H54 (cell line): ENCODE results near the gene SLC34A3.
A peak's percentile ranks its signal among the peaks of the same experiment; 100 is the strongest.

ENCODE experiments used
- DNase-seq: peaks from one replicate; pipeline ENCODE4 v3.0.0; 2011; ENCODE audit warnings: low spot score, mixed read lengths; ENCODE audit not compliant: insufficient read length
- FAIRE-seq: peaks from 3 replicates; lab custom pipeline; 2011; peaks lifted over from hg19 to GRCh38; lab: Jason Lieb, UNC
- POLR2A ChIP-seq: IDR thresholded peaks from 2 replicates; pipeline ENCODE4 v1.6.1; 2011; ENCODE audit warnings: low read depth, mild to moderate bottlenecking, low read length

The SLC34A3 gene

DNA sequence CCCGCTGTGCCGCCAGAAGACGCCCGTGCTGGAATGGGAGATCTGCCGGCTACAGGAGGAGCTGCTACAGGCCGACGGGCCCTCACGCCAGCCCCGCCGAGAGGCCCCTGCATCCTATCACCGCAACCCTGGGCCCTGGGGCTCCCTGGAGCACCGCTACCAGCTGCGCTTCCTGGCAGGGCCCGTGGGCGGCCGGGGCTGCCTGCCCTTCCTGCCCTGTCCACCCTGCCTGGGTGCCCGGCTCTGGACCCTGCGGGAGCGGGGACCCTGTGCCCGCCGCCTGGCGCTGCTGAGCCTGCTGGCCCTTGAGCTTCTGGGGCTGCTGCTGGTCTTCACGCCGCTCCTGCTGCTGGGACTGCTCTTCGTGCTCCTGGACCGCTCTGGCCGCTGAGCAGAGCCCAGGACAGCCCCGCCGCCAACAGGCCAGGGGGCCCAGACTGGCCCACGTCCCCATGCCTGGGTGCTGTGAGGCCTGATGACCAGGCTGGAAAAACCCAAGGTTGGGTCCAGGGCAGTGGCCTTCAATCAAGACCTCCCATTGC is 12.4 kb upstream of the SLC34A3 start:
- DNase-seq (no peak), FAIRE-seq (no peak)
- no peak for TF ChIP-seq POLR2A

- FAIRE-seq (peak; percentile 97), DNase-seq (peak; percentile 99)
- no peak for TF ChIP-seq POLR2A
Observed at GRCh38 chr9:137218754-137219271, 11.9 kb upstream of the SLC34A3 start.

GRCh38 chr9:137219757-137220316 is 10.9 kb upstream of the SLC34A3 start:
- no peak for TF ChIP-seq POLR2A
- DNase-seq (no peak), FAIRE-seq (no peak)

- DNase-seq = no peak
- no peak for FAIRE-seq
- TF ChIP-seq POLR2A = no peak
Observed at GRCh38 chr9:137220317-137221094, 10.2 kb upstream of the SLC34A3 start.

- FAIRE-seq = no peak
- DNase-seq = no peak
- TF ChIP-seq POLR2A = no peak
Observed at GRCh38 chr9:137221095-137221505, 9.6 kb upstream of the SLC34A3 start.

GRCh38 chr9:137221506-137222111 is 9.1 kb upstream of the SLC34A3 start:
- DNase-seq = no peak
- FAIRE-seq = no peak
- no peak for TF ChIP-seq POLR2A

DNA sequence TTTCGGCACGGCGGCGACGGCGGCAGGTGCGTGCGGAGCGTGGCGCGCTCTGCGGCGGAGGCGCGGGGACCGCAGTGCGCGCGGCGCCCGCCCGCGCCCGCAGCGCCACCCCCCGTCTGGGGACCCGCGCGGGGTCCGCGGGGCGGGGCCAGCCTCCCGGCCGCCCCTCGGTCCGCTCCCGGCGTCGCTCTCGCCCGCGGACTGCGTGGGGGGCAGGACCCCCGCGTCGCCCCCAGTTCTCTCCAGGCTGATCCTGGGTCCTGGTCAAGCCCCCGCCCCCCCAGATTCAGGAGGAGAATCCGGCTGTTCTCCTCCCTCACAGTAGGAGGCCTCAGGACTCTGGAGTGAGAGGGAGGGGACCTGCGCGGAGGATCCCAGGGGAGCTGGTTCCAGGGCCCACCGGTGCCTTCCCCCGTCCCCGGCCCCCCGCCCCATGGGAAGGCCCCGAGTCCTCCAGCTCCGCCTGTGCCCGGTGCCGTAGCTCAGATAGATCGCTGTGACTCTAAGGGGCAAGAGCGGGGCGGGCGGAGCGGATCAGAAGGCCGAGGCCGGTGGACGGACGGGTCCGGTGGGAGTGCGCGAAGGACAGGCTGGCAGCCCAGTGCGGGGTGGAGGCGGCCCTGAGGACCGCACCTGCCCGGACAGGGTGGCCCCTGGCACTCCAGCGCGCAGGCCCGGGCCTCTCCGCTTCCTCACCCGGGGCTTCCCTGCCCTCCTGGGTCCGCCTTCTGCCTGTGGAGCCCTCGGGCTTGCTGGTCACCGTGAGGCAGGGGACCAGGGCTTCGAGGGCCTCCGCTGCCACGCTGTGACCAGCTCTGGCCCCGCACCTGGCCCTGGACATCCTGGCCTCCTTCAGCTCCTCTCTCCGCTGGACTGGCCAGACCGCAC is 8.3 kb upstream of the SLC34A3 start, which contains the start of gene RNF208:
RNF208 (minus strand) TSS at position 51 of the 888 bp plus-strand sequence. CDS start 1,028 bp downstream, outside the sequence.
- no peak for DNase-seq
- TF ChIP-seq POLR2A = no peak
- FAIRE-seq = no peak

DNA sequence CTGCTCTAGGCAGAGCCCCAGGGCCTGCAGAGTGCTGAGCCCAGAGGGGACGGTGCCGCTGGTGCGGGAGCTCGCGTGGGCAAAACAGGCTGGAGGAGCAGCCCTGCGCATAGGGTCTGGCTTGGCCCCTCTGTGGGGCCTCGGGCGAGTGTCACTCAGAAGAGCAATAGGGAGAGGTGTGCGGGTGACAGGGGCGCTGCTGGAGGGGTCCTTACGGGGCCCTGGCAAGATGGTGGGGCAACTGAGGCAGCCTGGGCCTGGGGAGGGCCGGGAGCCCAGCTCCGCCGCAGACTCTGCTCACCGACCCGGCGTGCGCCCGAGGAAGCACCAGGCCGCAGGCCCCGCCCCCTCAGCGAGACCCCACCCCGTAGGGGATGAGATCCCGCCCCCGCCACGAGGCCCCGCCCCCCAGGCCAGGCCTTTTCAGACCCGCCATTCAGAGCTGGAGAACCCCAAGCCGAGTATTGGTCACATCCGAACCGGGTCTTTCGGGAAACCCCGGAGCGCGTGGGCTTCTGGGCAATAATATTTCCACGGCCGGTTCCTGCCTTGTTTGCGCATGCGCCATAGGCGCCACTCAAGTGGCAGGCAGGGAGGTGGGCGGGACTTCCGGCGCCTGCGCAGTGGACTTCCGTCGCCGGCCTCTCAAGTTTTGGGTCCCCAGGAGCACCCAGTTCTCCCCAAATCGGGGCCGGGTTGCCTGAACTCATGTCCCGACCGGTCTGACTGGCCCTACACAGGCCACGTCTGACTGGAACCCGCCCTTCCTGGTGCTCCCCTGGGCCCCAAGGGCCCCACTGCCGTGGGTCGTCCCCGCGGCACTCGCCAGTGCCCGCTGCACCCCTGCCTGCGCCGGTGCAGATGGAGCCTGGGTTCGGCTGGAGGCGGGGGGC is 7.4 kb upstream of the SLC34A3 start:
- TF ChIP-seq POLR2A = peak; percentile 53; the same call in 1 of the 2 replicates
- FAIRE-seq (peak; percentile 70), DNase-seq (peak; percentile 100)

GRCh38 chr9:137224830-137225694 is 5.6 kb upstream of the SLC34A3 start, which contains the start of gene CYSRT1:
TSS of gene CYSRT1 (plus strand) at chr9:137225174. CDS start at chr9:137225622, 448 bp downstream.
- DNase-seq = no peak
- FAIRE-seq = no peak
- no peak for TF ChIP-seq POLR2A

DNA sequence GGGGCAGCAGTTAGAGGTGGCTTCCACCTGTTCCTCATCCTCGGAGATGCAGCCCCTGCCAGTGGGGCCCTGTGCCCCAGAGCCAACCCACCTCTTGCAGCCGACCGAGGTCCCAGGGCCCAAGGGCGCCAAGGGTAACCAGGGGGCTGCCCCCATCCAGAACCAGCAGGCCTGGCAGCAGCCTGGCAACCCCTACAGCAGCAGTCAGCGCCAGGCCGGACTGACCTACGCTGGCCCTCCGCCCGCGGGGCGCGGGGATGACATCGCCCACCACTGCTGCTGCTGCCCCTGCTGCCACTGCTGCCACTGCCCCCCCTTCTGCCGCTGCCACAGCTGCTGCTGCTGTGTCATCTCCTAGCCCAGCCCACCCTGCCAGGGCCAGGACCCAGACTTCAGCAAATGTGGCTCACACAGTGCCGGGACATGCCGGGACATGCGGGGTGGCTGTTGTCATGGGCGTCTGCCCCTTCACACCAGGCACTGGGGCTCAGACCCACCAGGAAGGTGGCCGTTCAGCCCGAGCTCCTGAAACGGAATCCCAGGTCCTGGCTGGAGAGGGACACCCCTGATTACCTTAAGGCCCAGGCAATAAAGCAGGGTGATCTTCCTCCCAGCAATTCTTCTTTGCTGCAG is 4.9 kb upstream of the SLC34A3 start:
- DNase-seq = no peak
- FAIRE-seq = no peak

GRCh38 chr9:137226338-137227053 is 4.2 kb upstream of the SLC34A3 start:
- FAIRE-seq (peak; percentile 91), DNase-seq (peak; percentile 99)
- TF ChIP-seq POLR2A = no peak

More for the DNA sequence above, 4.9 kb upstream of the SLC34A3 start:
- no peak for TF ChIP-seq POLR2A
